HFFc6 (cell line): ENCODE data around the gene ADAM12. TPM values are rescaled to one million over a fixed set of nuclear protein-coding genes. Genes with fewer than 3 reads are reported as not detected.
A peak's percentile ranks its signal among the peaks of the same experiment; 100 is the strongest.

Source experiments
- DNase-seq: peaks from one replicate; pipeline ENCODE4 v3.0.0-alpha.2; 2018
- H3K27ac Mint-ChIP-seq: 2 replicates; pipeline ENCODE4 v1.8.0; 2020; ENCODE audit warnings: mild to moderate bottlenecking, mixed read lengths
- H3K27me3 Mint-ChIP-seq: 2 replicates; pipeline ENCODE4 v1.8.0; 2021; ENCODE audit warnings: mild to moderate bottlenecking, moderate library complexity, mixed read lengths; ENCODE audit not compliant: insufficient read depth
- H3K36me3 Mint-ChIP-seq: 2 replicates; pipeline ENCODE4 v1.8.0; 2021; ENCODE audit warnings: low read depth, mixed read lengths
- H3K4me1 Mint-ChIP-seq: 2 replicates; pipeline ENCODE4 v1.8.0; 2020; ENCODE audit warnings: low read depth, mixed read lengths
- H3K4me3 Mint-ChIP-seq: 2 replicates; pipeline ENCODE4 v1.8.0; 2020; ENCODE audit warnings: mild to moderate bottlenecking, moderate library complexity, mixed read lengths
- H3K9me3 Mint-ChIP-seq: 2 replicates; pipeline ENCODE4 v1.8.0; 2020; ENCODE audit warnings: mild to moderate bottlenecking, mixed read lengths
- CTCF ChIP-seq: fragments of 200-600 bp; sonication (generic); IDR thresholded peaks from 2 replicates; pipeline ENCODE4 v1.5.0; 2021; ENCODE audit warnings: antibody characterized with exemption, mild to moderate bottlenecking
- total RNA-seq, 6 experiments: library from RNA; stranded (reverse); fragmentation: NEBNext Ultra II Directional; extraction: Animal tissue kit (Norgen Biotek cat#: 25700); gene quantifications; 2 replicates in 1 of 6; 3 replicates in 5 of 6; pipeline ENCODE4 v1.2.3, GENCODE V29; 2021

Gene ADAM12
- total RNA-seq, 6 experiments from 2014 or later: 7.5 to 12.5 (median 11.5) TPM

DNA sequence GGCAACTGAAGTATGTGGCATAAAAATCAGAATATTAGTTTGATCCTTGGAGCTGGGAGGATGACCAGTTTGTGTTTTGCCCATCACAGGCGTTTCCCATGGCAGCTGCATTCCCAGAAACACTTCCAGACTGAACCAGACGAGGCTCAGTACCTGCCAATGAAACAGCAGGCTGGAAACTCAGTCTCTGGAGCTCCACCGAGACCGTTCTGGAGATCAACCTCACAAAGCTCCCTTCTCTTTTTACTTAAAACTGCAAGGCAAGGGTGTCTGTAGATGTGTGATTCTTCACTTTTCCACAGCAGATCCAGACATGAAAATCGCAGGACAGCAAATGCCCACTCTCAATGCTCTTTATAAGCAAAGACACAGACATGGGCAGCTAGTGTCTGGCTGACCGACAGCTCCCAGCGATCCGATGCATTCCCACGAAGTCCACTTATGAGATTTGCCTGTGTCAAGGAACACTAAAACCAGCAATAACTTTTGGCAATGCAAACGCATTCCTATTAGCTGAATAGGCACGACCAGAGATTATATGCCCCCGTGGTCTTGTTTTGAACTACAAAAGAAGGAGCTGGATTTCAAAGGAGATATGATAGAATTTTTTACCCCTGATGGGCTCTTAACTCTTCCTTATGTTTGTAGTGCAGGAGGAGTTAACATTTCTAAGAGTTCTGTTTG is 72.6 kb downstream of the ADAM12 start:
- Mint-ChIP-seq H3K4me1 (peaks cover 20% of the 10 kb centered on the region), H3K4me3 (peak overlapping the region; percentile 48; the same call in 1 of the 2 replicates), H3K9me3 (no peaks in the 10 kb centered on the region; the same call in 1 of the 2 replicates), H3K27me3 (peaks cover 3% of the 10 kb centered on the region; the same call in 1 of the 2 replicates), H3K36me3 (no peaks in the 10 kb centered on the region), H3K27ac (peak overlapping the region; percentile 57)
- no peak for TF ChIP-seq CTCF
- peak; percentile 65 for DNase-seq

GRCh38 chr10:126314863-126315493 is 73.3 kb downstream of the ADAM12 start:
- Mint-ChIP-seq H3K36me3 (no peaks in the 10 kb centered on the region), H3K27ac (no peak overlapping the region), H3K4me3 (no peak overlapping the region), H3K9me3 (no peaks in the 10 kb centered on the region; the same call in 1 of the 2 replicates), H3K27me3 (peaks cover 3% of the 10 kb centered on the region; the same call in 1 of the 2 replicates), H3K4me1 (peaks cover 20% of the 10 kb centered on the region)
- no peak for DNase-seq
- TF ChIP-seq CTCF: no peak

DNA sequence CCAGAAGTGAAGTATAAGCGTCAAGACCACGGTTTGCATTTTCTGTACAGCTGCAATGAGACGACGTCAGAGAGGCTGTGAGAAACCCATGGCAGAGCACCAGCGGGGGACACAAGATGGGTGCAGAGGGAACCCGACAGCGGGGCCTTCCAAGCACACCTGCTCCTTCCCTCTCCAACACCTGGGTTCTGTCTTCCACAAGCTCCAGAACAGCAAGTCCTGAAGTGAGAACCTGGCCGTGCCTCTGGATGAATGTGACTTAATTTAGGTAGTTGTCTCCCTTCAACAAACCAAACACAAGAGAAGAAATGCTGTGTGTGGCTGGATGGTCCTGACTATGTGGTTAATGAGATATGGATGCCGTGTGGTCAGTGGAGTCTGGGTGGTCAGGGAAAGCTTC is 76.1 kb downstream of the ADAM12 start:
- H3K27me3 Mint-ChIP-seq: peaks cover 3% of the 10 kb centered on the region; the same call in 1 of the 2 replicates
- TF ChIP-seq CTCF: no peak
- no peak for DNase-seq
- H3K27ac Mint-ChIP-seq: no peak overlapping the region
- peaks cover 20% of the 10 kb centered on the region for H3K4me1 Mint-ChIP-seq
- H3K4me3 Mint-ChIP-seq: no peak overlapping the region
- no peaks in the 10 kb centered on the region for H3K36me3 Mint-ChIP-seq
- H3K9me3 Mint-ChIP-seq: no peaks in the 10 kb centered on the region; the same call in 1 of the 2 replicates

- Mint-ChIP-seq H3K4me3 (no peak overlapping the region), H3K9me3 (no peaks in the 10 kb centered on the region; the same call in 1 of the 2 replicates), H3K27me3 (peaks cover 3% of the 10 kb centered on the region; the same call in 1 of the 2 replicates), H3K36me3 (peaks cover 3% of the 10 kb centered on the region), H3K27ac (no peak overlapping the region), H3K4me1 (peaks cover 8% of the 10 kb centered on the region)
- no peak for DNase-seq
- no peak for TF ChIP-seq CTCF
Observed at GRCh38 chr10:126309228-126309883, 78.9 kb downstream of the ADAM12 start.

GRCh38 chr10:126302826-126303665 is 85.2 kb downstream of the ADAM12 start:
- H3K9me3 Mint-ChIP-seq: no peaks in the 10 kb centered on the region; the same call in none of the 2 replicates
- H3K27me3 Mint-ChIP-seq: no peaks in the 10 kb centered on the region; the same call in 1 of the 2 replicates
- peak; percentile 5 for DNase-seq
- peaks cover 10% of the 10 kb centered on the region; the same call in 1 of the 2 replicates for H3K4me1 Mint-ChIP-seq
- H3K4me3 Mint-ChIP-seq: no peak overlapping the region
- H3K36me3 Mint-ChIP-seq: peaks cover 14% of the 10 kb centered on the region
- no peak overlapping the region for H3K27ac Mint-ChIP-seq
- peak; percentile 62 for TF ChIP-seq CTCF
